NCI-H1417 treated with DMSO at 0.1 percent for 48 hours (cell line): Measurements from ENCODE around the gene ESR1.
"Not testable (repeated sequence)": the region's sequence is repeated elsewhere in the genome, so short reads cannot be mapped to it uniquely, and the experiment has no call there.

ENCODE experiments used
- DNase-seq: peaks from one replicate; lab custom pipeline; 2025; lab: John Stamatoyannopoulos, UW

The ESR1 gene

GRCh38 chr6:151899221-151899620 is 91.7 kb downstream of the ESR1 start:
- not testable (repeated sequence) for DNase-seq

GRCh38 chr6:151899796-151900195 is 92.3 kb downstream of the ESR1 start:
- not testable (repeated sequence) for DNase-seq

GRCh38 chr6:151900256-151900655 is 92.8 kb downstream of the ESR1 start:
- no peak for DNase-seq

GRCh38 chr6:151901009-151901411 is 93.5 kb downstream of the ESR1 start:
- no peak for DNase-seq

- no peak for DNase-seq
Observed at GRCh38 chr6:151904631-151905030, 97.1 kb downstream of the ESR1 start.

- DNase-seq: no peak
Observed at GRCh38 chr6:151905072-151905471, 97.6 kb downstream of the ESR1 start.

- no peak for DNase-seq
Observed at GRCh38 chr6:151905854-151906253, 98.4 kb downstream of the ESR1 start.

GRCh38 chr6:151911401-151911800 is 103.9 kb downstream of the ESR1 start:
- no peak for DNase-seq

GRCh38 chr6:151914484-151914883 is 107.0 kb downstream of the ESR1 start:
- DNase-seq: no peak

GRCh38 chr6:151916075-151916474 is 108.6 kb downstream of the ESR1 start:
- no peak for DNase-seq

- DNase-seq: no peak
Observed at GRCh38 chr6:151916680-151917164, 109.2 kb downstream of the ESR1 start.

GRCh38 chr6:151917531-151918329 is 110.2 kb downstream of the ESR1 start:
- DNase-seq: no peak

GRCh38 chr6:151940307-151940706 is 132.8 kb downstream of the ESR1 start:
- no peak for DNase-seq

GRCh38 chr6:151948002-151948743 is 140.7 kb downstream of the ESR1 start:
- no peak for DNase-seq

- DNase-seq: no peak
Observed at GRCh38 chr6:151958332-151958731, 150.8 kb downstream of the ESR1 start.

- DNase-seq: no peak
Observed at GRCh38 chr6:151959086-151959485, 151.6 kb downstream of the ESR1 start.

- no peak for DNase-seq
Observed at GRCh38 chr6:151961809-151962208, 154.3 kb downstream of the ESR1 start.

- DNase-seq: no peak
Observed at GRCh38 chr6:151962246-151962846, 154.9 kb downstream of the ESR1 start.

- no peak for DNase-seq
Observed at GRCh38 chr6:151963001-151963400, 155.5 kb downstream of the ESR1 start.

- not testable (repeated sequence) for DNase-seq
Observed at GRCh38 chr6:151964412-151964811, 156.9 kb downstream of the ESR1 start.

GRCh38 chr6:151974061-151974617 is 166.7 kb downstream of the ESR1 start:
- no peak for DNase-seq

GRCh38 chr6:151975795-151976194 is 168.3 kb downstream of the ESR1 start:
- DNase-seq: no peak
